ENCODE results near the gene ZBTB5.

The ZBTB5 gene

GRCh38 chr9:37425298-37425752, 39.9 kb downstream of the ZBTB5 start:
- DNase-seq (ENCODE audit: low read depth in 1 of 2, low spot score in 1 of 2): no peak

GRCh38 chr9:37424686-37425297, 40.5 kb downstream of the ZBTB5 start:
- DNase-seq (ENCODE audit: low read depth in 1 of 2, low spot score in 1 of 2): no peak

GRCh38 chr9:37424204-37424685, 41.0 kb downstream of the ZBTB5 start:
- no peak for DNase-seq (ENCODE audit: low read depth in 1 of 2, low spot score in 1 of 2)

- no peak for DNase-seq (ENCODE audit: low read depth in 1 of 2, low spot score in 1 of 2)
Measured at GRCh38 chr9:37423508-37423907, 41.7 kb downstream of the ZBTB5 start.

GRCh38 chr9:37422289-37423104, 42.8 kb downstream of the ZBTB5 start, which contains the start of gene GRHPR:
Gene GRHPR (plus strand): TSS chr9:37422696. CDS start chr9:37422751, 55 bp downstream.
- peak; percentile 73 to 90 for DNase-seq (ENCODE audit: low read depth in 1 of 2, low spot score in 1 of 2)

GRCh38 chr9:37421914-37422288, 43.3 kb downstream of the ZBTB5 start:
- DNase-seq (ENCODE audit: low read depth in 1 of 2, low spot score in 1 of 2): no peak

GRCh38 chr9:37420271-37421215, 44.7 kb downstream of the ZBTB5 start:
- no peak for DNase-seq (ENCODE audit: low read depth in 1 of 2, low spot score in 1 of 2)

GRCh38 chr9:37419204-37419603, 46.0 kb downstream of the ZBTB5 start:
- DNase-seq (ENCODE audit: low read depth in 1 of 2, low spot score in 1 of 2): no peak

- DNase-seq (ENCODE audit: low read depth in 1 of 2, low spot score in 1 of 2): no peak
Measured at GRCh38 chr9:37417857-37418618, 47.2 kb downstream of the ZBTB5 start.

GRCh38 chr9:37417252-37417803, 47.9 kb downstream of the ZBTB5 start:
- DNase-seq (ENCODE audit: low read depth in 1 of 2, low spot score in 1 of 2): no peak

GRCh38 chr9:37415011-37415719, 50.1 kb downstream of the ZBTB5 start:
- DNase-seq (ENCODE audit: low read depth in 1 of 2, low spot score in 1 of 2): peak; percentile 40 to 42

GRCh38 chr9:37414503-37414943, 50.7 kb downstream of the ZBTB5 start:
- no peak for DNase-seq (ENCODE audit: low read depth in 1 of 2, low spot score in 1 of 2)

- DNase-seq (ENCODE audit: low read depth in 1 of 2, low spot score in 1 of 2): no peak
Measured at GRCh38 chr9:37413311-37413710, 51.9 kb downstream of the ZBTB5 start.

GRCh38 chr9:37412431-37413151, 52.7 kb downstream of the ZBTB5 start:
- DNase-seq (ENCODE audit: low read depth in 1 of 2, low spot score in 1 of 2): no peak

- no peak for DNase-seq (ENCODE audit: low read depth in 1 of 2, low spot score in 1 of 2)
Measured at GRCh38 chr9:37410969-37411785, 54.1 kb downstream of the ZBTB5 start.

GRCh38 chr9:37410354-37410861, 54.8 kb downstream of the ZBTB5 start:
- no peak for DNase-seq (ENCODE audit: low read depth in 1 of 2, low spot score in 1 of 2)

GRCh38 chr9:37408933-37409710, 56.1 kb downstream of the ZBTB5 start:
- peak; percentile 19 to 29 for DNase-seq (ENCODE audit: low read depth in 1 of 2, low spot score in 1 of 2)
